ENCODE results near the gene DIRAS1. TPM values are rescaled to one million over a fixed set of nuclear protein-coding genes. Genes with fewer than 3 reads are reported as not detected.

DIRAS1 gene
- total and polyA plus RNA-seq, 4 experiments from 2014 or later = not detected

DNA sequence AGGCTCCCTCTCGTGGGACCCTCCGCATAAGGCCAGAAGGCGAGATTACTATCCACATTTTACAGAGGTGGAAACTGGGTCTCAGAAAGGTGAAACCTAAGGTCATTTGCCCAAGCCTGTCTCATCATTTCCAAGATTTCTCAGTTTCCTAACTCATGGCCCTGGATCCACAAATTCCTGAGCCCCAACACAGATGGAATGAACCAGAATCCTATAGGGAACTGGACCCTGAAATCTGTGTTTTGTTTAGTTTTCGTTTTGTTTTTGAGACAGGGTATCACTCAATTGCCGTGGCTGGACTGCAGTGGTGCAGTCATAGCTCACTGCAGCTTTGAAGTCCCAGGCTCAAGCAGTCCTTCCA lies 18.1 kb downstream of the DIRAS1 start:
- Mint-ChIP-seq H3K4me1 (peaks cover 20 to 38% (median 27%) of the 10 kb centered on the region in 4 donors), H3K27ac (peak overlapping the region; percentile 30 to 89 (median 55)), H3K36me3 (no peaks in the 10 kb centered on the region), H3K4me3 (peak overlapping the region; percentile 15 to 80 (median 75)), H3K27me3 (no peaks in the 10 kb centered on the region), H3K9me3 (no peaks in the 10 kb centered on the region)
- DNase-seq = no peak
- peaks cover 5% of the 10 kb centered on the region for H3K4me1 ChIP-seq (ENCODE audit: insufficient read depth, low read length)
- intact Hi-C loops (cut with micrococcal nuclease) = no loop called here
- peak overlapping the region in 1 of 2 donors; percentile 45 for H3K4me3 ChIP-seq (ENCODE audit: low read length in 2 of 2)
- ChIA-PET CTCF (ENCODE audit: partially characterized antibody) (interaction anchor here (1.7 kb wide), 1 partner anchor 54 kb away, joined by 9 read pairs; no protein-coding TSS in a partner anchor), POLR2A (ENCODE audit: partially characterized antibody) (interaction anchor here (1.4 to 1.9 kb wide), 2 partner anchors 46 to 227 kb away, joined by 4 to 6 read pairs; partner anchors contain the start of gene GADD45B)
- H3K9me3 ChIP-seq (ENCODE audit: control insufficient read depth in 1 of 2, low read length in 2 of 2) = no peaks in the 10 kb centered on the region
- no peaks in the 10 kb centered on the region for H3K36me3 ChIP-seq (ENCODE audit: insufficient read depth, low read length)
- no peak overlapping the region for H3K27ac ChIP-seq (ENCODE audit: low read depth, low read length)
- no peaks in the 10 kb centered on the region for H3K27me3 ChIP-seq (ENCODE audit: insufficient read depth, low read length)

DNA sequence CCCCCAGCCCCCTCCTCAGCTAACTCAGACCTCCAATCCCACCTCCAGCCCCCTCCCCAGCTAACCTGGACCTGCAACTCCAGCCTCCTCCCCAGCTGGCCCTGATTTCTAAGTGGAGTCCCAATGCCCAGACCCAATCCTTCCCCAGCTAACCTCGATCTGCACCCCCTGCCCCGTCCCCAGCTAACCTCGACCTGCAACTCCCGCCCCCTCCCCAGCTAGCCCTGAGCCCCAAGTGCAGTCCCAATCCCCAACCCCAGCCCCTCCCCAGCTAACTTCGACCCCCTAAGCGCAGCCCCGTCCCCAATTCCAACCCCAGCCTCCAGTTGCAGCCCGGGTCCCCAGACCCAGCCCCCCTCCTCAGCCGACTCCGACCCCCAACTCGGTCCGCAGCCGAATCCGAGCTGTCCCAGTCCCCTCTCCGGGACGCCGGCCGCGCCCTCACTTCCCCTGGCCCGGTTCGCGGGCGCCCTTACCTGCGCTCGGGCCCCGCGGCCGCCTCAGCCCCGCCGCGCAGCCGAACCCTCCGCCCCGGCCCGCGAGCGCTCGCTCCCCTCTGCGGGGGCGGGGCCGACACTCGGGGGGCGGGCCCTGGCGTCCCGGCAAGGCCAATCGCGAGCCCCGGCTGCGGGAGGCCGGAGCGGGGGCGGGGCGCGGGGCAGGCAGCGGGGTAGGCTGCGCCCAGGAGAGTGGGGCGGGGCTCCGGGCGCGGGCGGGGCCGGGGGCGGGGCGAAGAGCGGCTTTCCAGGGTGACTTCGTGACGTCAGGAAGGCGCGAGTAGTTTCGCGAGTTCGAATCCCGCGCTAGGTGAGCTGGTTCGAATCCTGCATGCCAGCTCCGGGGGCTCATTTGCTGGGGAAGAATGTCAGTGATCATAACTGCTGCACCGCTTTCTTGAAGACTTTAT lies 18.7 kb downstream of the DIRAS1 start, which contains the start of gene GNG7:
Gene GNG7, minus strand, starts transcription at position 525 of the 907 bp plus-strand sequence. CDS start 182,006 bp downstream, outside the sequence.
- Mint-ChIP-seq H3K4me3 (peak within 1 kb of the TSS; percentile 70 to 80 (median 76)), H3K4me1 (peaks cover 20 to 38% (median 27%) of the 10 kb centered on the region in 4 donors), H3K9me3 (no peaks in the 10 kb centered on the region), H3K27me3 (no peaks in the 10 kb centered on the region), H3K36me3 (no peaks in the 10 kb centered on the region), H3K27ac (peak within 1 kb of the TSS; percentile 55 to 89 (median 67))
- Histone ChIP-seq H3K27ac (ENCODE audit: low read depth, low read length) (peak within 1 kb of the TSS; percentile 26), H3K27me3 (ENCODE audit: insufficient read depth, low read length) (no peaks in the 10 kb centered on the region), H3K4me1 (ENCODE audit: insufficient read depth, low read length) (peaks cover 5% of the 10 kb centered on the region), H3K36me3 (ENCODE audit: insufficient read depth, low read length) (no peaks in the 10 kb centered on the region), H3K4me3 (ENCODE audit: low read length in 2 of 2) (peak within 1 kb of the TSS in 1 of 2 donors; percentile 45), H3K9me3 (ENCODE audit: control insufficient read depth in 1 of 2, low read length in 2 of 2) (no peaks in the 10 kb centered on the region)
- intact Hi-C loops (cut with micrococcal nuclease) = loop anchor here (1.0 kb wide), 2 partner anchors 38 to 83 kb away; partner anchors contain the start of genes SLC39A3 and THOP1
- DNase-seq = peak; percentile 90 to 95 (median 95)
- ChIA-PET POLR2A (ENCODE audit: partially characterized antibody) (interaction anchor here (1.0 to 1.9 kb wide), 3 partner anchors 15 to 226 kb away, joined by 3 to 6 read pairs (median 4); partner anchors contain the start of gene GADD45B), CTCF (ENCODE audit: partially characterized antibody) (interaction anchor here (0.8 to 1.7 kb wide), 2 partner anchors 48 to 54 kb away, joined by 3 to 9 read pairs; no protein-coding TSS in a partner anchor)

DNA sequence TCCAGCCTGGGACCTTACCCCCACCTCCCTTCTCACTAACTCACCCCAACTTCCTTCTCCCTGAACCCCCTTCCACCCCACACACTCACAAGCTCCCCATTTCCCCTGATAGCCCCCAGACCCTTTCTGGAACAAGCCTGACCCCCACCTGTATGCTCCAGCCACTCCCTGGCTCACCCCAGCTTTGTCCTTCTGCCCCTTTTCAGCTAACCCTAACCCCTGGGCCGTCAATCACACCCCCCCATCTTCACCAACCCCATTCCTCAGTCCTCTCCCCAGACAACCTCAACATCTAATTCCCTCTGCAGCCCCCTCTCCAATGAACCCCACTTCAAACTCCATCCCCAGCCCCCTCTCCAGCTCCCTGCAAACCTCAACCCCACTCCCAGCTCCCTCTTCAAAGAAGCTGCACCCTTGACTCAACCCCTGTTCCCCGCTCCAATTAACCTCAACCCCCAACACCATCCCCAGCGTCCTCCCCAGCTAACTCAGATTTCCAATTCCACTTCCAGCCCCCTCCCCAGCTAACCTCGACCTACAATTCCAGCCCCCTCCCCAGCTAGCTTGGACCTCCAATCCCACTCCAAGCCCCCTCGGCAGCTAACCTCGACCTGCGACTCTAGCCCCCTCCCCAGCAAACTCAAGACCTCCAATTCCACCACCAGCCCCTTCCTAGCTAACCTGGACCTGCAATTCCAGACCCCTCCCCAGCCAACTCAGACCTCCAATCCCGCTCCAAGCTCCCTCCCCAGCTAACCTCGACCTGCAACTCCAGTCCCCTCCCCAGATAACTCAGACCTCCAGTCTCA lies 19.6 kb downstream of the DIRAS1 start:
- peak overlapping the region in 6 of 7 donors; percentile 57 to 80 (median 66) for H3K27ac Mint-ChIP-seq
- H3K36me3 Mint-ChIP-seq = no peaks in the 10 kb centered on the region
- DNase-seq = no peak
- H3K4me3 Mint-ChIP-seq = peak overlapping the region; percentile 63 to 80 (median 76)
- Histone ChIP-seq H3K27ac (ENCODE audit: low read depth, low read length) (peak overlapping the region; percentile 26), H3K9me3 (ENCODE audit: control insufficient read depth in 1 of 2, low read length in 2 of 2) (no peaks in the 10 kb centered on the region), H3K4me1 (ENCODE audit: insufficient read depth, low read length) (peaks cover 5% of the 10 kb centered on the region), H3K27me3 (ENCODE audit: insufficient read depth, low read length) (no peaks in the 10 kb centered on the region), H3K36me3 (ENCODE audit: insufficient read depth, low read length) (no peaks in the 10 kb centered on the region), H3K4me3 (ENCODE audit: low read length in 2 of 2) (no peak overlapping the region)
- peaks cover 20 to 38% (median 27%) of the 10 kb centered on the region in 4 donors for H3K4me1 Mint-ChIP-seq
- peaks cover 0 to 1% of the 10 kb centered on the region in 2 donors for H3K27me3 Mint-ChIP-seq
- ChIA-PET CTCF (ENCODE audit: partially characterized antibody) (interaction anchor here (0.8 to 1.7 kb wide), 2 partner anchors 48 to 53 kb away, joined by 3 to 9 read pairs; no protein-coding TSS in a partner anchor), POLR2A (ENCODE audit: partially characterized antibody) (interaction anchor here (1.0 to 1.9 kb wide), 2 partner anchors 16 to 226 kb away, joined by 3 to 6 read pairs; partner anchors contain the start of gene GADD45B)
- no peaks in the 10 kb centered on the region for H3K9me3 Mint-ChIP-seq
- intact Hi-C loops (cut with micrococcal nuclease) = loop anchor here (1.0 kb wide), 2 partner anchors 39 to 84 kb away; partner anchors contain the start of genes SLC39A3 and THOP1

DNA sequence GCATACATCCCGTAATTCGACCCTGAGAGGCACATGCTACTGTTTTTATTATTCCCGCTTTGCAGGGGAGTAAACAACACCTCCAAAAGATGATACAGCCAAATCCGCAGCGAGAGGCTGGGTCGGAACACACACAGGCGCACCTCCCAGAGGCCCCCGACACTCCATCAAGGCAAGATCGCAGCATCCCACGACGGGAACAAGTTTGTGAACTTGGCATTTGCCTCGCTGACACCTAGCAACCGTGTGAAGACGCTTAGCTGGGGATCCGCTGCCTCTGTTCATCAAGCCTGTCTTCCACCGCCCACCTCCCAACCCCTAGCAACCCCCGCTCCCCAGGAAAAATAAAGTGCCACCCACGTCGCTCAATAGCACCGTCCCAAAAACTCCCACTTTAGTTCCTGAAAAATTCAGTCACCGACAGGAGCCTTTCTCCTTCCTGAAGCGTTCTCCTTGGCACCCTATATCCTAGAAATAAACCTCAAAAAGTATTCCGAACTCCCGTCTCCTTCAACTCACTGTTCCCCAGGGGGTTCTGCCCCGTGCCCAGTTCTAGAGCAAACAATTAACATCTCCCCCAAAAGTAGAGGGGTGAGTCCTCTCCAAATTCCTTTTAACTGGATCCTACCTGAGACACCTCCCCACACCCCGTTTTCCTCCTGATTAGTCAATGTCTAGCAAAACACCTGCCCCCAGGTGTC lies 20.4 kb downstream of the DIRAS1 start:
- H3K36me3 Mint-ChIP-seq = no peaks in the 10 kb centered on the region
- peak overlapping the region in 7 of 8 donors; percentile 11 to 80 (median 76) for H3K4me3 Mint-ChIP-seq
- Histone ChIP-seq H3K27ac (ENCODE audit: low read depth, low read length) (no peak overlapping the region), H3K4me1 (ENCODE audit: insufficient read depth, low read length) (peaks cover 5% of the 10 kb centered on the region), H3K27me3 (ENCODE audit: insufficient read depth, low read length) (no peaks in the 10 kb centered on the region), H3K36me3 (ENCODE audit: insufficient read depth, low read length) (no peaks in the 10 kb centered on the region), H3K9me3 (ENCODE audit: control insufficient read depth in 1 of 2, low read length in 2 of 2) (no peaks in the 10 kb centered on the region), H3K4me3 (ENCODE audit: low read length in 2 of 2) (no peak overlapping the region)
- intact Hi-C loops (cut with micrococcal nuclease) = no loop called here
- CTCF ChIA-PET (ENCODE audit: partially characterized antibody) = interaction anchor here (1.2 to 1.8 kb wide), 2 partner anchors 187 to 251 kb away, joined by 3 to 4 read pairs; no protein-coding TSS in a partner anchor
- POLR2A ChIA-PET (ENCODE audit: partially characterized antibody) = no interaction called here
- H3K4me1 Mint-ChIP-seq = peaks cover 20 to 38% (median 27%) of the 10 kb centered on the region in 4 donors
- no peaks in the 10 kb centered on the region for H3K9me3 Mint-ChIP-seq
- no peak for DNase-seq
- peaks cover 0 to 1% of the 10 kb centered on the region in 2 donors for H3K27me3 Mint-ChIP-seq
- peak overlapping the region in 4 of 7 donors; percentile 27 to 70 (median 57) for H3K27ac Mint-ChIP-seq

DNA sequence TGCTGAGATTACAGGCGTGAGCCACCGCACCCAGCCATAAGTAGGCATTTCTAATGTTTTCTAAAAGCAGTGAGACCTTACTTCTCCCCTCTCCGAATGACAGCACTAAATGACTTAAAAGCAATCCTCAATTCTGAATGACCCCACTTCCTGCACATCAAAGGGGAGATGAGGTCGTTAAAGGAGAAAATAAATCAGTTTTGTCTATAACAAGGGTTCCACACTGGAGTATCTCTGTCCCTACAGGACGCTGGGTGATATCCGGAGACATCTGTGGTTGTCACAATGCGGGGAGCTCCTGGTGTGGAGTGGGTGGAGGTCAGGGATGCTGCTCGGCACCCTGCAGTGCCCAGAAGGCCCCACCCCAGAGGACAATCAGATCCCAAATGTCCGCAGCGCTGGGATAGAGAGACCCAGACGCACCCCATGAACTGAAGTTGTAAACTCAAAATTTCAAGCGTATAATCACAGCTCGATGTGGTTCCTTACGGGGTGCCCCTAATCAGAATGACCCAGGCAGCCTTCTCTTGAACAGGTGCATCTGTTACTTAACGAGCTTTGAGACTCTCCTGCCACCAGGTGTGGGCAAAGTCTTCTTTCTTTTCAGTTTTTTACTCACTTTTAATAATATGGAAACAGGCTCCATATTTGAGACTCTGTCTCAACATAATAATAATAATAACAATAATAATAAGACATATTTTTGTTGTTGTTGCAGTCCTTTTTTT lies 21.6 kb downstream of the DIRAS1 start:
- Histone ChIP-seq H3K27ac (ENCODE audit: low read depth, low read length) (no peak overlapping the region), H3K27me3 (ENCODE audit: insufficient read depth, low read length) (no peaks in the 10 kb centered on the region), H3K4me3 (ENCODE audit: low read length in 2 of 2) (no peak overlapping the region), H3K9me3 (ENCODE audit: control insufficient read depth in 1 of 2, low read length in 2 of 2) (no peaks in the 10 kb centered on the region), H3K36me3 (ENCODE audit: insufficient read depth, low read length) (no peaks in the 10 kb centered on the region), H3K4me1 (ENCODE audit: insufficient read depth, low read length) (peaks cover 5% of the 10 kb centered on the region)
- Mint-ChIP-seq H3K4me3 (peak overlapping the region in 2 of 8 donors; percentile 18 to 49), H3K4me1 (peaks cover 20 to 38% (median 30%) of the 10 kb centered on the region in 4 donors), H3K27me3 (peaks cover 0 to 1% of the 10 kb centered on the region in 2 donors), H3K36me3 (no peaks in the 10 kb centered on the region), H3K9me3 (no peaks in the 10 kb centered on the region), H3K27ac (peak overlapping the region in 4 of 7 donors; percentile 1 to 70 (median 24))
- DNase-seq = no peak
- CTCF ChIA-PET (ENCODE audit: partially characterized antibody) = interaction anchor here (1.2 to 1.8 kb wide), 2 partner anchors 188 to 252 kb away, joined by 3 to 4 read pairs; no protein-coding TSS in a partner anchor
- intact Hi-C loops (cut with micrococcal nuclease) = no loop called here
- POLR2A ChIA-PET (ENCODE audit: partially characterized antibody) = interaction anchor here (0.7 kb wide), 1 partner anchor 23 kb away, joined by 3 read pairs; no protein-coding TSS in a partner anchor

DNA sequence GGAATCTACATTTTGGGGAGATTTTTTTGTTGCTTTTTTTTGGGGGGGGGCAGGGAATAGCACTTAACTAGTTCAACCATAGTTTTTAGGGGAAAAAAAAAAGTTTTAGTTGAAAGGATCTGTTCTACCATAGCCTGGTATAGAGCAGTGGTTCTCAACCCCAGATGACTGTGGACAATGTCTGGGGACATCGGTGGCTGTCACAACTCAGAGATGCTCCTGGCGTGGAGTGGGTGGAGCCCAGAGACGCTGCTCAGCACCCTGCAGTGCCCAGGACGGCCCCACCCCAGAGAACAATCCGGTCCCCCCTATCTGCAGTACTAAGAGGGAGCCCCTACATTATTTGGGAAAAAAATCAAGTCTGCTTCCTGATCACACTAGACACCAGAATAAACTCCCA lies 27.0 kb downstream of the DIRAS1 start:
- Histone ChIP-seq H3K36me3 (ENCODE audit: insufficient read depth, low read length) (no peaks in the 10 kb centered on the region), H3K9me3 (ENCODE audit: control insufficient read depth in 1 of 2, low read length in 2 of 2) (no peaks in the 10 kb centered on the region), H3K4me3 (ENCODE audit: low read length in 2 of 2) (no peak overlapping the region), H3K4me1 (ENCODE audit: insufficient read depth, low read length) (no peaks in the 10 kb centered on the region), H3K27ac (ENCODE audit: low read depth, low read length) (no peak overlapping the region), H3K27me3 (ENCODE audit: insufficient read depth, low read length) (no peaks in the 10 kb centered on the region)
- no peaks in the 10 kb centered on the region for H3K36me3 Mint-ChIP-seq
- H3K9me3 Mint-ChIP-seq = no peaks in the 10 kb centered on the region
- peaks cover 0 to 1% of the 10 kb centered on the region in 2 donors for H3K27me3 Mint-ChIP-seq
- no peak overlapping the region for H3K4me3 Mint-ChIP-seq
- H3K27ac Mint-ChIP-seq = no peak overlapping the region
- POLR2A ChIA-PET (ENCODE audit: partially characterized antibody) = no interaction called here
- CTCF ChIA-PET (ENCODE audit: partially characterized antibody) = no interaction called here
- no peak for DNase-seq
- intact Hi-C loops (cut with micrococcal nuclease) = no loop called here
- peaks cover 6 to 14% (median 7%) of the 10 kb centered on the region in 4 donors for H3K4me1 Mint-ChIP-seq

Data from CD4-positive, alpha-beta memory T cell (primary cell).